CD1c-positive myeloid dendritic cell (primary cell): ENCODE measurements around the gene MMRN1.

Source experiments
- DNase-seq: peaks from one replicate; pipeline ENCODE4 v3.0.0-alpha.2; 2016; ENCODE audit errors: extremely low spot score

Gene MMRN1

GRCh38 chr4:89894649-89895550 is at the start of gene MMRN1:
MMRN1 (plus strand) TSS chr4:89894854; CDS start chr4:89894972, 118 bp downstream.
- peak; percentile 66 for DNase-seq

GRCh38 chr4:89847571-89848325 is 46.9 kb upstream of the MMRN1 start:
- no peak for DNase-seq

- DNase-seq = no peak
Observed at GRCh38 chr4:89855236-89855635, 39.4 kb upstream of the MMRN1 start.

- no peak for DNase-seq
Observed at GRCh38 chr4:89860971-89861370, 33.7 kb upstream of the MMRN1 start.

GRCh38 chr4:89863533-89863932 is 31.1 kb upstream of the MMRN1 start:
- no peak for DNase-seq

- DNase-seq = no peak
Observed at GRCh38 chr4:89868276-89868675, 26.4 kb upstream of the MMRN1 start.

GRCh38 chr4:89868999-89869589 is 25.6 kb upstream of the MMRN1 start:
- DNase-seq = peak; percentile 3

GRCh38 chr4:89871211-89871610 is 23.4 kb upstream of the MMRN1 start:
- no peak for DNase-seq

- DNase-seq = no peak
Observed at GRCh38 chr4:89876548-89876947, 18.1 kb upstream of the MMRN1 start.

- DNase-seq = no peak
Observed at GRCh38 chr4:89878611-89879010, 16.0 kb upstream of the MMRN1 start.

- DNase-seq = no peak
Observed at GRCh38 chr4:89879215-89879614, 15.4 kb upstream of the MMRN1 start.

GRCh38 chr4:89889289-89889688 is 5.4 kb upstream of the MMRN1 start:
- peak; percentile 93 for DNase-seq

GRCh38 chr4:89897867-89898266 is 3.2 kb downstream of the MMRN1 start:
- DNase-seq = no peak

- no peak for DNase-seq
Observed at GRCh38 chr4:89898304-89898716, 3.7 kb downstream of the MMRN1 start.

GRCh38 chr4:89899152-89899551 is 4.5 kb downstream of the MMRN1 start:
- DNase-seq = peak; percentile 10

GRCh38 chr4:89899854-89900253 is 5.2 kb downstream of the MMRN1 start:
- DNase-seq = no peak

GRCh38 chr4:89901808-89902431 is 7.3 kb downstream of the MMRN1 start:
- peak; percentile 79 for DNase-seq

- DNase-seq = no peak
Observed at GRCh38 chr4:89904524-89904923, 9.9 kb downstream of the MMRN1 start.

- DNase-seq = no peak
Observed at GRCh38 chr4:89906316-89906715, 11.7 kb downstream of the MMRN1 start.

GRCh38 chr4:89906777-89907521 is 12.3 kb downstream of the MMRN1 start:
- DNase-seq = no peak

- no peak for DNase-seq
Observed at GRCh38 chr4:89909889-89910288, 15.2 kb downstream of the MMRN1 start.
